HepG2 (cell line): ENCODE measurements around the gene CD151. TPM values are rescaled to one million over a fixed set of nuclear protein-coding genes. Genes with fewer than 3 reads are reported as not detected.
A peak's percentile ranks its signal among the peaks of the same experiment; 100 is the strongest.

Experiments used
- ADNP ChIP-seq: sonication (generic); formaldehyde crosslinking; IDR thresholded peaks from 2 replicates; pipeline ENCODE4 v1.4.0; 2020; ENCODE audit warnings: missing genetic modification reagents
- ATM ChIP-seq: fragments of 450-650 bp; IDR thresholded peaks from 2 replicates; pipeline ENCODE4 v1.7.1; 2017; ENCODE audit warnings: mild to moderate bottlenecking, borderline replicate concordance
- CSRNP2 ChIP-seq: sonication (generic); formaldehyde crosslinking; conservative IDR thresholded peaks from 2 replicates; pipeline ENCODE4 v1.8.0; 2022; ENCODE audit warnings: low read depth, missing genetic modification reagents
- IKZF1 ChIP-seq: fragments of 450-650 bp; IDR thresholded peaks from 2 replicates; pipeline ENCODE4 v1.7.1; 2016
- LCORL ChIP-seq, 2 experiments: fragments of 450-650 bp in 1 of 2; sonication (generic) in 1 of 2; formaldehyde crosslinking in 1 of 2; IDR thresholded peaks; 2 replicates each; pipeline versions ENCODE4 v1.5.0 to v1.6.1; 2017 to 2020; ENCODE audit warnings: antibody characterized with exemption in 1 of 2, missing genetic modification reagents in 1 of 2
- MAFG ChIP-seq: sonication (generic); formaldehyde crosslinking; IDR thresholded peaks from 2 replicates; pipeline ENCODE4 v1.5.1; 2020; ENCODE audit warnings: mild to moderate bottlenecking, missing genetic modification reagents
- MTF1 ChIP-seq: sonication (generic); formaldehyde crosslinking; IDR thresholded peaks from 2 replicates; pipeline ENCODE4 v1.5.0; 2020; ENCODE audit warnings: missing genetic modification reagents
- NFKB2 ChIP-seq: sonication (generic); formaldehyde crosslinking; IDR thresholded peaks from 2 replicates; pipeline ENCODE4 v1.4.0; 2020; ENCODE audit warnings: missing genetic modification reagents, borderline replicate concordance
- SALL1 ChIP-seq: sonication (generic); formaldehyde crosslinking; IDR thresholded peaks from 2 replicates; pipeline ENCODE4 v1.8.0; 2022; ENCODE audit warnings: mild to moderate bottlenecking, missing genetic modification reagents
- SP5 ChIP-seq: IDR thresholded peaks from 2 replicates; pipeline ENCODE4 v1.6.1; 2016; ENCODE audit warnings: low read depth, borderline replicate concordance
- TFAP4 ChIP-seq: sonication (generic); IDR thresholded peaks from 2 replicates; pipeline ENCODE4 v1.6.1; 2016; ENCODE audit warnings: low read depth, borderline replicate concordance
- ZBTB3 ChIP-seq: sonication (generic); formaldehyde crosslinking; IDR thresholded peaks from 2 replicates; pipeline ENCODE4 v1.4.0; 2020; ENCODE audit warnings: low read depth, mild to moderate bottlenecking, moderate library complexity, missing genetic modification reagents, borderline replicate concordance
- ZKSCAN1 ChIP-seq: fragments of 150-350 bp; IDR thresholded peaks from 2 replicates; pipeline ENCODE4 v1.6.1; 2014; ENCODE audit warnings: low read length
- ZMAT5 ChIP-seq: sonication (generic); formaldehyde crosslinking; IDR thresholded peaks from 2 replicates; pipeline ENCODE4 v1.5.0; 2020; ENCODE audit warnings: mild to moderate bottlenecking, low read depth, missing genetic modification reagents, borderline replicate concordance
- ZNF124 ChIP-seq: sonication (generic); formaldehyde crosslinking; IDR thresholded peaks from 2 replicates; pipeline ENCODE4 v1.4.0; 2020; ENCODE audit warnings: missing genetic modification reagents
- ZNF160 ChIP-seq: sonication (generic); formaldehyde crosslinking; IDR thresholded peaks from 2 replicates; pipeline ENCODE4 v1.8.0; 2022; ENCODE audit warnings: mild to moderate bottlenecking, inconsistent platforms, missing genetic modification reagents
- ZNF609 ChIP-seq: sonication (generic); formaldehyde crosslinking; IDR thresholded peaks from 2 replicates; pipeline ENCODE4 v1.4.0; 2020; ENCODE audit warnings: mild to moderate bottlenecking, missing genetic modification reagents, borderline replicate concordance
- ZNF644 ChIP-seq: IDR thresholded peaks from 2 replicates; pipeline ENCODE4 v1.6.1; 2016; ENCODE audit warnings: low read depth
- ZNF772 ChIP-seq: sonication (generic); formaldehyde crosslinking; IDR thresholded peaks from 2 replicates; pipeline ENCODE4 v1.5.0; 2020; ENCODE audit warnings: mild to moderate bottlenecking, missing genetic modification reagents
- ZNF788 ChIP-seq: sonication (generic); formaldehyde crosslinking; IDR thresholded peaks from 2 replicates; pipeline ENCODE4 v1.5.0; 2020; ENCODE audit warnings: mild to moderate bottlenecking, missing genetic modification reagents, borderline replicate concordance
- ZNF816 ChIP-seq: sonication (generic); formaldehyde crosslinking; IDR thresholded peaks from 2 replicates; pipeline ENCODE4 v1.8.0; 2022; ENCODE audit warnings: missing genetic modification reagents, mild to moderate bottlenecking, borderline replicate concordance
- ZSCAN21 ChIP-seq: sonication (generic); formaldehyde crosslinking; IDR thresholded peaks from 2 replicates; pipeline ENCODE4 v1.8.0; 2022; ENCODE audit warnings: mild to moderate bottlenecking, missing genetic modification reagents, moderate library complexity, borderline replicate concordance
- polyA plus RNA-seq, 8 experiments: library from polyadenylated mRNA; depleted of rRNA in 3 of 8; stranded (reverse) in 7 of 8; unstranded in 1 of 8; fragments of >200 nt; fragmentation: Illumina TruSeq in 4 of 8; extraction: Trizol in 4 of 8; gene quantifications; 2 replicates each; pipeline versions ENCODE4 v1.2.1 to v1.2.3, GENCODE V29; 2011 to 2016; ENCODE audit warnings: low read depth in 4 of 8, missing spikeins in 1 of 8, mixed read lengths in 1 of 8; ENCODE audit not compliant: insufficient read depth in 1 of 8
- total RNA-seq, 5 experiments: library from RNA; depleted of rRNA; stranded (reverse); fragments of >200 nt; fragmentation: Illumina TruSeq; extraction: Trizol; gene quantifications; 2 replicates each; pipeline ENCODE4 v1.2.3, GENCODE V29; 2016; ENCODE audit warnings: low read depth in 1 of 5

The CD151 gene
- total and polyA plus RNA-seq, 2 of the 13 experiments (the other 11 are each of a cell fraction or from before 2014, with no cell fraction given): 125 to 197 TPM

GRCh38 chr11:838441-839279 lies 5.9 kb downstream of the CD151 start (continued):
- TF ChIP-seq ZMAT5 (no peak), MTF1 (CRISPR knock-in tag) (no peak), ZNF160 (CRISPR knock-in tag) (0 out of 2 replicates have a peak, but pooled peaks have one; percentile 57), ZNF124 (no peak), MAFG (CRISPR knock-in tag) (no peak), ZNF816 (no peak), ZBTB3 (CRISPR knock-in tag) (no peak), ZNF788 (peak; percentile 87; the same call in 1 of the 2 replicates), SP5 (CRISPR knock-in tag) (peak; percentile 78), ATM (no peak), ZNF609 (CRISPR knock-in tag) (0 out of 2 replicates have a peak, but pooled peaks have one; percentile 41), ADNP (CRISPR knock-in tag) (no peak), ZNF772 (CRISPR knock-in tag) (peak; percentile 88), IKZF1 (no peak), NFKB2 (CRISPR knock-in tag) (0 out of 2 replicates have a peak, but pooled peaks have one; percentile 55), ZKSCAN1 (no peak), ZSCAN21 (CRISPR knock-in tag) (peak; percentile 77; the same call in 1 of the 2 replicates), TFAP4 (peak; percentile 76; the same call in 1 of the 2 replicates), CSRNP2 (no peak), ZNF644 (peak; percentile 66; the same call in 1 of the 2 replicates), LCORL (IDR thresholded peaks at IDR 0.05) (0 out of 2 replicates have a peak, but pooled peaks have one; percentile 7), LCORL (CRISPR knock-in tag; IDR thresholded peaks at IDR 0.05) (peak; percentile 88), SALL1 (peak; percentile 76)
